Measurements from ENCODE around the gene RENBP.
A peak's percentile ranks its signal among the peaks of the same experiment; 100 is the strongest.

The RENBP gene

DNA sequence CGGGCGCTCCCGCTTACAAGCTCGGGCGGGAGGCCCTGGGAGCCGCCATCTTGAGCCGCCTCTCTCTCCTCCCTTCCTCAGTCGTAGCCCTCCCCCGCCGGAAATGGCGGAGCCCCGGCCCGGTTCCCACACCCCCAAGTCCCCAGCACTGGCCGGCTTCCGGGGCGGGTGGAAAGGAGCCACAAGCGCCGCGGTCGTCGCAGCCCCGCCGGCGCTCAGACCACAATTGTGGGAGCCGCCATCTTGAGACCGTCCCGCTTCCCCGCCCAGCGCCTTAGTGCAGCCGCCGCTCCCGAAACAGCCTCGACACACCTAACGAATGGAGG, 26.6 kb upstream of the RENBP start (continued):
- TF ChIP-seq, protein P1, sequence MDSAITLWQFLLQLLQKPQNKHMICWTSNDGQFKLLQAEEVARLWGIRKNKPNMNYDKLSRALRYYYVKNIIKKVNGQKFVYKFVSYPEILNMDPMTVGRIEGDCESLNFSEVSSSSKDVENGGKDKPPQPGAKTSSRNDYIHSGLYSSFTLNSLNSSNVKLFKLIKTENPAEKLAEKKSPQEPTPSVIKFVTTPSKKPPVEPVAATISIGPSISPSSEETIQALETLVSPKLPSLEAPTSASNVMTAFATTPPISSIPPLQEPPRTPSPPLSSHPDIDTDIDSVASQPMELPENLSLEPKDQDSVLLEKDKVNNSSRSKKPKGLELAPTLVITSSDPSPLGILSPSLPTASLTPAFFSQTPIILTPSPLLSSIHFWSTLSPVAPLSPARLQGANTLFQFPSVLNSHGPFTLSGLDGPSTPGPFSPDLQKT (IDR thresholded peaks at IDR 0.05; ENCODE audit: borderline replicate concordance, low read depth, low read length): peak; percentile 68; the same call in 1 of the 2 replicates
- 0 out of 2 replicates have a peak, but pooled peaks have one; percentile 13 for TF ChIP-seq ZSCAN23 (tag by site-specific recombination; IDR thresholded peaks at IDR 0.05)
- TF ChIP-seq ZXDB (tag by site-specific recombination; IDR thresholded peaks at IDR 0.05): peak; percentile 6; the same call in 1 of the 2 replicates
- TF ChIP-seq, protein P2, sequence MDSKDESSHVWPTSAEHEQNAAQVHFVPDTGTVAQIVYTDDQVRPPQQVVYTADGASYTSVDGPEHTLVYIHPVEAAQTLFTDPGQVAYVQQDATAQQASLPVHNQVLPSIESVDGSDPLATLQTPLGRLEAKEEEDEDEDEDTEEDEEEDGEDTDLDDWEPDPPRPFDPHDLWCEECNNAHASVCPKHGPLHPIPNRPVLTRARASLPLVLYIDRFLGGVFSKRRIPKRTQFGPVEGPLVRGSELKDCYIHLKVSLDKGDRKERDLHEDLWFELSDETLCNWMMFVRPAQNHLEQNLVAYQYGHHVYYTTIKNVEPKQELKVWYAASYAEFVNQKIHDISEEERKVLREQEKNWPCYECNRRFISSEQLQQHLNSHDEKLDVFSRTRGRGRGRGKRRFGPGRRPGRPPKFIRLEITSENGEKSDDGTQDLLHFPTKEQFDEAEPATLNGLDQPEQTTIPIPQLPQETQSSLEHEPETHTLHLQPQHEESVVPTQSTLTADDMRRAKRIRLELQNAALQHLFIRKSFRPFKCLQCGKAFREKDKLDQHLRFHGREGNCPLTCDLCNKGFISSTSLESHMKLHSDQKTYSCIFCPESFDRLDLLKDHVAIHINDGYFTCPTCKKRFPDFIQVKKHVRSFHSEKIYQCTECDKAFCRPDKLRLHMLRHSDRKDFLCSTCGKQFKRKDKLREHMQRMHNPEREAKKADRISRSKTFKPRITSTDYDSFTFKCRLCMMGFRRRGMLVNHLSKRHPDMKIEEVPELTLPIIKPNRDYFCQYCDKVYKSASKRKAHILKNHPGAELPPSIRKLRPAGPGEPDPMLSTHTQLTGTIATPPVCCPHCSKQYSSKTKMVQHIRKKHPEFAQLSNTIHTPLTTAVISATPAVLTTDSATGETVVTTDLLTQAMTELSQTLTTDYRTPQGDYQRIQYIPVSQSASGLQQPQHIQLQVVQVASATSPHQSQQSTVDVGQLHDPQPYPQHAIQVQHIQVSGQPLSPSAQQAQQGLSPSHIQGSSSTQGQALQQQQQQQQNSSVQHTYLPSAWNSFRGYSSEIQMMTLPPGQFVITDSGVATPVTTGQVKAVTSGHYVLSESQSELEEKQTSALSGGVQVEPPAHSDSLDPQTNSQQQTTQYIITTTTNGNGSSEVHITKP (tag by site-specific recombination; IDR thresholded peaks at IDR 0.05): peak; percentile 52; the same call in 1 of the 2 replicates
- TF ChIP-seq, protein P3, sequence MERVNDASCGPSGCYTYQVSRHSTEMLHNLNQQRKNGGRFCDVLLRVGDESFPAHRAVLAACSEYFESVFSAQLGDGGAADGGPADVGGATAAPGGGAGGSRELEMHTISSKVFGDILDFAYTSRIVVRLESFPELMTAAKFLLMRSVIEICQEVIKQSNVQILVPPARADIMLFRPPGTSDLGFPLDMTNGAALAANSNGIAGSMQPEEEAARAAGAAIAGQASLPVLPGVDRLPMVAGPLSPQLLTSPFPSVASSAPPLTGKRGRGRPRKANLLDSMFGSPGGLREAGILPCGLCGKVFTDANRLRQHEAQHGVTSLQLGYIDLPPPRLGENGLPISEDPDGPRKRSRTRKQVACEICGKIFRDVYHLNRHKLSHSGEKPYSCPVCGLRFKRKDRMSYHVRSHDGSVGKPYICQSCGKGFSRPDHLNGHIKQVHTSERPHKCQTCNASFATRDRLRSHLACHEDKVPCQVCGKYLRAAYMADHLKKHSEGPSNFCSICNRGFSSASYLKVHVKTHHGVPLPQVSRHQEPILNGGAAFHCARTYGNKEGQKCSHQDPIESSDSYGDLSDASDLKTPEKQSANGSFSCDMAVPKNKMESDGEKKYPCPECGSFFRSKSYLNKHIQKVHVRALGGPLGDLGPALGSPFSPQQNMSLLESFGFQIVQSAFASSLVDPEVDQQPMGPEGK (tag by site-specific recombination; IDR thresholded peaks at IDR 0.05): peak; percentile 83
- TF ChIP-seq ZNF561 (tag by site-specific recombination; IDR thresholded peaks at IDR 0.05; ENCODE audit: borderline replicate concordance): 0 out of 2 replicates have a peak, but pooled peaks have one; percentile 31
- TF ChIP-seq ZFHX2 (tag by site-specific recombination; conservative IDR thresholded peaks at IDR 0.05): peak; percentile 52
- peak; percentile 93 for TF ChIP-seq ZNF341 (tag by site-specific recombination; IDR thresholded peaks at IDR 0.05; ENCODE audit: low read depth)
- no peak for TF ChIP-seq ZFP3 (tag by site-specific recombination; IDR thresholded peaks at IDR 0.05; ENCODE audit: low read depth)
- TF ChIP-seq ZNF175 (tag by site-specific recombination; IDR thresholded peaks at IDR 0.05): no peak

DNA sequence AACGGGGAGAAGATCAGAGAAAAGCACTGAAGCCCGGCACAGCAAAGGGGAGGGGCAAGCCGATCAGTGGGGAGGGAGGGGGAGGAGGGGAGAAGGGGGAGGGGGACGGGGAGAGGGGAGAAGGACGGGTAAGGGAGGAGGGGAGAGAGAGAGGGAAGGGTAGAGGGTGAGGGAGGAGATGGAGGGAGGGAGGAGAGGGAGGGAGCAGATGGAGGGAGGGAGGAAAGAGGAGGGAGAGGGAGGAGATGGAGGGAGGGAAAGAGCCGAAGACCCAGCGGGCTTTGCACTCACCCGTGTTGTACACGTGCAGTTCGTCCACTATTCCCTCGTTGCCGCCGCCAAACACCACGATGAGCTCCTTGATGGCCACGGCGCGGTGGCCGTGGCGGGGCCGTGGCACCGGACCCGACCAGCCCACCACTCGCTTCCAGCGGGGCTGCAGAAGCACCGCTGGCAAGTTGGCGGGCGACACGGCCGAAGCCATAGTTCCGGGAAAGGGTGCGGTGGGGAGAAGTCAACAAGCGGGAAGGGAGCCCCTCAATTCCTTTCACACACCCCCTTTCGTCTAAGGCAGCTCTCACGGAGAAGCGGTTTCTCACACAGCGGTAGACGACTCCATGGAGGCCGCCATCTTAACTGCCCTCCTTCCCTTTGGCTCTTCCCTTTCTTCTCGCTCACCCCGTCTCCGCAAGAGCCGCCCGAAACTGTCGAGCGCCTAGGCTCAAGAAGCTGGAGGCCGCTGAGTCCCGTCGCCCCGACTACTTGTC, 26.1 kb upstream of the RENBP start:
- Histone ChIP-seq H3K4me1 (ENCODE audit: control insufficient read depth, insufficient read depth, low read length) (peaks cover 10% of the 10 kb centered on the region), H3K27ac (ENCODE audit: extremely low read depth, low read depth, low read length) (peak overlapping the region; percentile 99), H3K36me3 (ENCODE audit: control insufficient read depth in 2 of 2, insufficient read depth in 1 of 2, low read length in 2 of 2) (peaks cover 0 to 27% of the 10 kb centered on the region in 2 experiments; a peak in 1 of 3 replicates), H3K9me3 (ENCODE audit: control insufficient read depth, insufficient read depth, low read depth, low read length) (no peaks in the 10 kb centered on the region), H3K4me3 (ENCODE audit: low read depth, low read length) (peak overlapping the region; percentile 95)
- CTCF ChIA-PET: interaction anchor here (0.5 to 7.0 kb wide), 7 partner anchors 20 to 47 kb away, joined by 3 to 65 read pairs (median 4); no protein-coding TSS in a partner anchor
- POLR2A ChIA-PET: interaction anchor here (0.6 to 4.6 kb wide), 19 partner anchors 9 to 401 kb away, joined by 3 to 67 read pairs (median 5); partner anchors contain the start of genes MECP2 and NAA10
- TF ChIP-seq ZNF654 (tag by site-specific recombination; IDR thresholded peaks at IDR 0.05; ENCODE audit: low read depth): no peak
- TF ChIP-seq, protein P4, sequence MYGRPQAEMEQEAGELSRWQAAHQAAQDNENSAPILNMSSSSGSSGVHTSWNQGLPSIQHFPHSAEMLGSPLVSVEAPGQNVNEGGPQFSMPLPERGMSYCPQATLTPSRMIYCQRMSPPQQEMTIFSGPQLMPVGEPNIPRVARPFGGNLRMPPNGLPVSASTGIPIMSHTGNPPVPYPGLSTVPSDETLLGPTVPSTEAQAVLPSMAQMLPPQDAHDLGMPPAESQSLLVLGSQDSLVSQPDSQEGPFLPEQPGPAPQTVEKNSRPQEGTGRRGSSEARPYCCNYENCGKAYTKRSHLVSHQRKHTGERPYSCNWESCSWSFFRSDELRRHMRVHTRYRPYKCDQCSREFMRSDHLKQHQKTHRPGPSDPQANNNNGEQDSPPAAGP (tag by site-specific recombination; IDR thresholded peaks at IDR 0.05): peak; percentile 94
- peak; percentile 44 for TF ChIP-seq ZNF629 (tag by site-specific recombination; IDR thresholded peaks at IDR 0.05)
- peak; percentile 28; the same call in 1 of the 2 replicates for TF ChIP-seq KLF9 (tag by site-specific recombination; IDR thresholded peaks at IDR 0.05; ENCODE audit: low read depth)
- TF ChIP-seq, protein P5, sequence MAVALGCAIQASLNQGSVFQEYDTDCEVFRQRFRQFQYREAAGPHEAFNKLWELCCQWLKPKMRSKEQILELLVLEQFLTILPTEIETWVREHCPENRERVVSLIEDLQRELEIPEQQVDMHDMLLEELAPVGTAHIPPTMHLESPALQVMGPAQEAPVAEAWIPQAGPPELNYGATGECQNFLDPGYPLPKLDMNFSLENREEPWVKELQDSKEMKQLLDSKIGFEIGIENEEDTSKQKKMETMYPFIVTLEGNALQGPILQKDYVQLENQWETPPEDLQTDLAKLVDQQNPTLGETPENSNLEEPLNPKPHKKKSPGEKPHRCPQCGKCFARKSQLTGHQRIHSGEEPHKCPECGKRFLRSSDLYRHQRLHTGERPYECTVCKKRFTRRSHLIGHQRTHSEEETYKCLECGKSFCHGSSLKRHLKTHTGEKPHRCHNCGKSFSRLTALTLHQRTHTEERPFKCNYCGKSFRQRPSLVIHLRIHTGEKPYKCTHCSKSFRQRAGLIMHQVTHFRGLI (tag by site-specific recombination; IDR thresholded peaks at IDR 0.05): no peak
- peak; percentile 55 for TF ChIP-seq ZXDB (tag by site-specific recombination; IDR thresholded peaks at IDR 0.05)
- peak; percentile 83 for TF ChIP-seq SP2 (tag by site-specific recombination; IDR thresholded peaks at IDR 0.05)
- peak; percentile 88 for TF ChIP-seq WT1 (tag by site-specific recombination; IDR thresholded peaks at IDR 0.05)
- 0 out of 2 replicates have a peak, but pooled peaks have one; percentile 8 for TF ChIP-seq ZBTB17 (tag by site-specific recombination; IDR thresholded peaks at IDR 0.05)
- TF ChIP-seq KLF1 (tag by site-specific recombination; IDR thresholded peaks at IDR 0.05): peak; percentile 19; the same call in 1 of the 2 replicates
- TF ChIP-seq, protein P6, sequence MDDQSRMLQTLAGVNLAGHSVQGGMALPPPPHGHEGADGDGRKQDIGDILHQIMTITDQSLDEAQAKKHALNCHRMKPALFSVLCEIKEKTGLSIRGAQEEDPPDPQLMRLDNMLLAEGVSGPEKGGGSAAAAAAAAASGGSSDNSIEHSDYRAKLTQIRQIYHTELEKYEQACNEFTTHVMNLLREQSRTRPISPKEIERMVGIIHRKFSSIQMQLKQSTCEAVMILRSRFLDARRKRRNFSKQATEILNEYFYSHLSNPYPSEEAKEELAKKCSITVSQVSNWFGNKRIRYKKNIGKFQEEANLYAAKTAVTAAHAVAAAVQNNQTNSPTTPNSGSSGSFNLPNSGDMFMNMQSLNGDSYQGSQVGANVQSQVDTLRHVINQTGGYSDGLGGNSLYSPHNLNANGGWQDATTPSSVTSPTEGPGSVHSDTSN (CRISPR knock-in tag; IDR thresholded peaks at IDR 0.05): peak; percentile 22; the same call in 1 of the 2 replicates
- TF ChIP-seq PRDM1 (tag by site-specific recombination; IDR thresholded peaks at IDR 0.05): peak; percentile 46; the same call in 1 of the 2 replicates
- TF ChIP-seq ZSCAN30 (tag by site-specific recombination; IDR thresholded peaks at IDR 0.05): peak; percentile 5; the same call in 1 of the 2 replicates
- no peak for TF ChIP-seq ZNF184 (tag by site-specific recombination; IDR thresholded peaks at IDR 0.05)
- peak; percentile 99 for TF ChIP-seq YY2 (tag by site-specific recombination; IDR thresholded peaks at IDR 0.05)
- TF ChIP-seq KLF16 (tag by site-specific recombination; IDR thresholded peaks at IDR 0.05): peak; percentile 17
